Measurements from ENCODE around the gene ZNF565. TPM values are rescaled to one million over a fixed set of nuclear protein-coding genes. Genes with fewer than 3 reads are reported as not detected.

Gene ZNF565
- total RNA-seq, 1 experiment from 2014 or later = 4.8 TPM

GRCh38 chr19:36201684-36202083 lies 12.8 kb downstream of the ZNF565 start:
- Histone ChIP-seq H3K9me3 (ENCODE audit: control insufficient read depth, low read depth, low read length) (no peaks in the 10 kb centered on the region), H3K27me3 (ENCODE audit: insufficient read depth, low read length) (no peaks in the 10 kb centered on the region), H2BK120ac (ENCODE audit: low read depth, low read length, poor library complexity, severe bottlenecking) (no peak overlapping the region), H3K18ac (ENCODE audit: insufficient read length, low read depth, low read length) (no peak overlapping the region), H3K23me2 (ENCODE audit: insufficient read length, low read depth, low read length, poor library complexity, severe bottlenecking) (no peaks in the 10 kb centered on the region), H3K9ac (ENCODE audit: extremely low read depth, insufficient read length, low read length) (no peak overlapping the region), H4K20me1 (ENCODE audit: control insufficient read depth, insufficient read depth, insufficient read length) (no peaks in the 10 kb centered on the region), H3K4me1 (ENCODE audit: insufficient read depth, low read length) (no peaks in the 10 kb centered on the region), H3K14ac (ENCODE audit: insufficient read depth, low read length) (no peak overlapping the region), H2BK5ac (ENCODE audit: insufficient read length, low read length) (no peak overlapping the region), H4K91ac (ENCODE audit: insufficient read length, low read depth, low read length) (no peak overlapping the region), H3T11ph (ENCODE audit: low read length) (no peak overlapping the region), H2AFZ (ENCODE audit: low read length) (no peak overlapping the region), H3K23ac (ENCODE audit: insufficient read length, low read depth, low read length) (no peak overlapping the region), H2BK20ac (ENCODE audit: low read depth, low read length, poor library complexity, severe bottlenecking) (no peak overlapping the region), H4K8ac (replicated peaks; ENCODE audit: insufficient read length, low read depth, low read length) (no peak overlapping the region), H2AK5ac (ENCODE audit: insufficient read length, low read length) (no peak overlapping the region), H2BK15ac (ENCODE audit: low read depth, low read length) (no peak overlapping the region), H3K56ac (ENCODE audit: insufficient read length, low read depth, low read length) (no peak overlapping the region), H3K4ac (ENCODE audit: low read depth, low read length) (no peak overlapping the region), H3K4me2 (ENCODE audit: insufficient read depth, insufficient read length, low read length) (no peak overlapping the region), H3K79me1 (ENCODE audit: insufficient read depth, low read depth, low read length, poor library complexity, severe bottlenecking) (no peaks in the 10 kb centered on the region), H2BK12ac (ENCODE audit: insufficient read length, low read depth, low read length) (no peak overlapping the region), H4K5ac (ENCODE audit: insufficient read length, low read depth, low read length) (no peak overlapping the region), H3K79me2 (ENCODE audit: insufficient read depth, low read length) (no peaks in the 10 kb centered on the region), H3K27ac (ENCODE audit: insufficient read length, low read depth, low read length) (no peak overlapping the region)
- no peaks in the 10 kb centered on the region for H3K36me3 Mint-ChIP-seq (ENCODE audit: insufficient read depth in 1 of 3, low read depth in 3 of 3)
- H3K4me1 Mint-ChIP-seq = no peaks in the 10 kb centered on the region; a peak in 1 of 4 replicates
- no peaks in the 10 kb centered on the region; the same call in none of the 2 replicates for H3K27me3 Mint-ChIP-seq (ENCODE audit: low read depth)
- H3K27ac Mint-ChIP-seq = no peak overlapping the region
- no CpG with 5 or more reads among the region's 6 CpGs for WGBS (ENCODE audit: extremely low coverage, insufficient read length, low lambda C conversion rate)
- no peak for TF ChIP-seq CTCF (conservative IDR thresholded peaks at IDR 0.05)
- H3K4me3 Mint-ChIP-seq = no peak overlapping the region
- DNase-seq = no peak
- H3K9me3 Mint-ChIP-seq = no peaks in the 10 kb centered on the region
